Measurements from ENCODE around the gene NRARP.

NRARP gene

DNA sequence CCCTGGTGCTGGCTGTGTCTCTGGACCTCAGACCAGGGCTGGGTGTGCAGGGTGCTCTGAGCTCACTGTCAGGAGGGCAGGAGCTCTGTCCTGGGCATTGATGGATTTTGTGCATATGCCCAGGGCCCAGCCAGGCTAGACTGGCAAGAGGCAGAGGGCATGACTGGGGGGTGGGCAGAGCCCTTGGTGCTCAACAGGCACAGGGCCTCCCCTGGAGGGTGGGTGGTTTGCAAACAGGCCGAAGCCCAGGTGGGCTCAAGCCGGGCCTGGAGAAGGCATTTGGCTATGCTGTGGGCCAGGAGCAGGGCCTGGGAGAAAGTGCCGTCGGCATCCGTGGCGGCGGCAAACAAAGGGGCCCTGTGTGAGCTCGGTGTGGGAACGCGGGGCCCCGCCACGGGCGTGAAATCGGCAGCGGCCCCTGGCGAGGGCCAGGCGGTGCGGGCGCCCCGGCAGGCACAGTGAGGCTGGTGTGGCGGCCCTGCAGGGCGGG, 1.9 kb upstream of the NRARP start:
- no peak for TF ChIP-seq CTCF (conservative IDR thresholded peaks at IDR 0.05; ENCODE audit: low read depth, low read length)
- DNase-seq (ENCODE audit: low read depth) = no peak
- no peak overlapping the region for H3K4me3 ChIP-seq (ENCODE audit: low read depth, low read length)

DNA sequence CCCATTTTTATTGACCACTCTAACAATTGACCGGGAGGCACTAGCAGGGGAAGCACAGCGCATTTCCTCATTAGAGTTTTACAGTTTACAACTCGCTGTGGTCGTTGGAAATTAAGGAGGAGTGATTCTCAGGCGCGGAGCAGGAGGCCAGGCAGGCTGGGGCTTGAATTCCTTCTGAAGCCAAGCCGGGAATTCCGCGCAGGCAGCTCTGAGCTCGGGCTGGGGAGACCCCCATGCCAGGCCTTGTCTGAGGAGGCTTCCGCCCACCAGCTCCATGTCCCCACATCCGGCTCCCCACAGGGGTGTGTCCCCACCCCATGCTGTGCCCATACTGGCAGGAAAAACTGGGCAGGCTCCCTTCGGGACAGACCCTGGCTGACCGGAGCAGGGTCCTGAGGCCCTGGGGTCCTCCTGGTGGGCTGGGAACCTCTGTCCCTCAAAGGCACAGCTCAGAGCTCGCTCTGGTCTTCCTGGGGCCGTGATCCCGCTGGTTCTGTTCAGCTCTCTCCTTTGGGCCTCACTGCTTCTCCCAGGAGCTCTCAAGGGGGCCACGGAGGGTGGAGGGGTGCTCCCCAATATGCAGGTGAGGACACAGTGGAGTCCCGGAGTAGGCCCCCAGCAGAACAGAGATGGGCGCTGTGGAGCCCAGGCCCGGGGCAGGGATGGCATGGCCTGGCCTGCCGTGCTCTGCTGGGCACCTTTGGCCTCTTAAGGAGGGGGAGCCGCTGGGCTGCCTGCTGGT, 1.3 kb upstream of the NRARP start:
- no peak for DNase-seq (ENCODE audit: low read depth)
- no peak for TF ChIP-seq CTCF (conservative IDR thresholded peaks at IDR 0.05; ENCODE audit: low read depth, low read length)
- H3K4me3 ChIP-seq (ENCODE audit: low read depth, low read length) = no peak overlapping the region

GRCh38 chr9:137302449-137303150, 529 bp upstream of the NRARP start:
- TF ChIP-seq CTCF (conservative IDR thresholded peaks at IDR 0.05; ENCODE audit: low read depth, low read length) = peak; percentile 52
- peak; percentile 57 for DNase-seq (ENCODE audit: low read depth)
- H3K4me3 ChIP-seq (ENCODE audit: low read depth, low read length) = peak overlapping the region; percentile 39

GRCh38 chr9:137301081-137301947, 757 bp downstream of the NRARP start:
- peak overlapping the region; percentile 47 for H3K4me3 ChIP-seq (ENCODE audit: low read depth, low read length)
- DNase-seq (ENCODE audit: low read depth) = peak; percentile 66
- no peak for TF ChIP-seq CTCF (conservative IDR thresholded peaks at IDR 0.05; ENCODE audit: low read depth, low read length)

DNA sequence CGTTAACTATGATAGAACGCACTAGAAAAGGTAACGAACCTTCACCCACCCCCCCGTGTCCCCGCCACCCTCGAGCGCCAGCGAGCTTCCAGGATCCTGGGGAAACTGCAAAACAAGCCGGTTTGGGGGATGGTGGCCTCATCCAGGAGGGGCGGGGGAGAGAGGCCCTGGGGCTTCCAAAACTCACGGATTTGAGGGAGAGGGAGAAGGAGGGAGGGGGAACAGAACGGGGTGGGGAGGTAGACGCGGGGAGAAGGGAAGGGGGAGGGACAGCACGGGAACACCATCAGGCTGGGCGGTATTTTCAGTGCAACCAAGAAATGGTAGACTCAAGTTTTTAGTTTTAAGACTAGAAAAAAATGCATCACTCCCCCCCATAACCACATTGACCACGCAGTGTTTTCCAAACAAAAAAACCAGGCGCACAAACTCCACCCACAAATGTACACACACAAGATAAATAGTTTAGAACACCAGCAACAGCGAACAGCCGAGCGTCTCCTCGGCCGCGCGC, 1.4 kb downstream of the NRARP start:
- TF ChIP-seq CTCF (conservative IDR thresholded peaks at IDR 0.05; ENCODE audit: low read depth, low read length) = no peak
- peak overlapping the region; percentile 47 for H3K4me3 ChIP-seq (ENCODE audit: low read depth, low read length)
- no peak for DNase-seq (ENCODE audit: low read depth)

DNA sequence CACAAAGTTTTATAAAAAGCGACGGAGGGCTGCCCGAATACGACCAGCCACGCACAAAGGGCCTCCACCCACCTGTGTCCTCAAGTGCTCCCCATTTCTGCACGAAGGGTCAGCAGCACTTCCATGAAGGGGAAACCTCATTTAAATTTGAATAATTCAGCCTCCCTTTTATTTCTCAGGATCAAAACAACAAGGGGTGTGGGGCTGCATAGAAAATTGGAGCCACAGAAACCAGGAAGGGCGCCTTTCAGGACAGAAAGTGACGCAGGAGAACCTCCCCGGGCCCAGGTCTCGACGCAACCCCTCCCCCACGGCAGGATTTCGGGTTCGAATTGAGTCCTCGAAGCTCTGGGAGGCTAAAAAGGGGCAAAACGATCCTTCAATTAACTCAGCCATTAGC, 2.1 kb downstream of the NRARP start:
- DNase-seq (ENCODE audit: low read depth) = no peak
- no peak overlapping the region for H3K4me3 ChIP-seq (ENCODE audit: low read depth, low read length)
- no peak for TF ChIP-seq CTCF (conservative IDR thresholded peaks at IDR 0.05; ENCODE audit: low read depth, low read length)

Data from choroid plexus epithelial cell (primary cell).